Stimulated activated CD4-positive, alpha-beta T cell treated with anti-CD3 and anti-CD28 coated beads, Interleukin-15, amount 100 ng/mL, for 48 hours (primary cell): ENCODE results near the gene ANKRD26.

Source experiments
- DNase-seq, 2 donors: peaks; one replicate each; pipeline ENCODE4 v3.0.0-alpha.2; 2020; ENCODE audit warnings: low read depth in 2 of 2

ANKRD26 gene

GRCh38 chr10:27020243-27020642 lies 80.1 kb downstream of the ANKRD26 start:
- DNase-seq: no peak

GRCh38 chr10:27019827-27020226 lies 80.5 kb downstream of the ANKRD26 start:
- DNase-seq: no peak

DNA sequence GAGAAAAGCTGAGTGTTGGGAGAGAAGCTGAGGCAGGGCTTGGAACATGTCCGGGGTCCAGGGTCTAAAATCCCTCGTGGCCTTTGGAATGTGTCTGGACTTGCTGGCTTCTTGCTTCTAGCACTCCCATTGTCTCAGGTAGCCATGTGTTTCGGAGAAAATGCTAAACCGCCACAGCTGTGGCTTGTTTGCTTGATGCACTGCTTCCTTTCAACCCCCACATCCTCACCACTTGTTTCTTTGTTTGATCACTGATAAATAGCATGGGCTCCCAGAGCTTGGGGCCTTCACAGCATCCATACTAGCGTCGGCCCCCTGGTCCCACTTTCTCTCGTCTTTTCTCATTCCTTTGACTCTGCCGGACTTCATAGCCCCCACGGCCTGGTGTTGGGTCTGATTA lies 102.7 kb downstream of the ANKRD26 start:
- no peak for DNase-seq

GRCh38 chr10:26994743-26995142 lies 105.6 kb downstream of the ANKRD26 start:
- no peak for DNase-seq

- no peak for DNase-seq
Measured at GRCh38 chr10:26987851-26988250, 112.4 kb downstream of the ANKRD26 start.

DNA sequence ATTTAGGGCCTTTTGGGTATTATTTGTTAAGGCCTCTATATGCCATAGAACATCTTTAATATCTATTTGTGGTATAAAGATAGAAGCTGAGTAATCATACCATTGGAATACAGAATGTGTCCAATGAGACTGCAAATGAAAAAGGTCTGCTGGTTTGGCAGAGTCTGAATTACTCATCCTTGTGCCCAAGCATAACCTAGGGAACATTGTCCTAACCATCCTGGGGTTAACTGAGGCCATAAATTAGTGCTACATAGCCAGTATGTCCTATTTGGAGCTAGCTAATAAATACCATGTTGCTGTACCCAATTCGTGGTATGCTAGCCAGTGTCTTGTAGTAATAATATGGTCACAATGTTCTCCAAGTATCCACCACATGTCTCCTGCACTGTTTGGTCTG lies 117.1 kb downstream of the ANKRD26 start:
- no peak for DNase-seq

DNA sequence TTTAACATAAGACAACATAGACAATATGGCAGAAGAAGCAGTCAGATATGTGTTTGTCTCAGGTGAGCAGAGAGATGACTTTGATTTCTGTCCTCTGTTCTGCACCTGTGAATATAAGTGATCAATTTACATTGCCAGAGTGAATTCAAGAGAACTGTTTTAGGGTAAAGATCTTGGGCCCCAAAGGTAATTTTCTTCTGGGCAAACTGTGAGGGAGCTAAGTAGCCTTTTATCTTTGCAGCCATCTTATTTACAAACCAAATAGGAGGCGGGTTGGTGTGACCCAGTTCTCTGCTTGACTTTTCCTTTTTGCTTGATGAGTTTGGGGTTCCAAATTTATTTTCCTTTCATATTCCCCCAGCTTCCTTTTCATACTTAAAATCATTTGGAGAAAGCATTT lies 118.2 kb downstream of the ANKRD26 start:
- no peak for DNase-seq

GRCh38 chr10:26981232-26981824 lies 119.0 kb downstream of the ANKRD26 start:
- no peak for DNase-seq

- DNase-seq: no peak
Measured at GRCh38 chr10:26978519-26978918, 121.8 kb downstream of the ANKRD26 start.

- DNase-seq: no peak
Measured at GRCh38 chr10:26977635-26978034, 122.7 kb downstream of the ANKRD26 start.

GRCh38 chr10:26970667-26971066 lies 129.6 kb downstream of the ANKRD26 start:
- DNase-seq: no peak

DNA sequence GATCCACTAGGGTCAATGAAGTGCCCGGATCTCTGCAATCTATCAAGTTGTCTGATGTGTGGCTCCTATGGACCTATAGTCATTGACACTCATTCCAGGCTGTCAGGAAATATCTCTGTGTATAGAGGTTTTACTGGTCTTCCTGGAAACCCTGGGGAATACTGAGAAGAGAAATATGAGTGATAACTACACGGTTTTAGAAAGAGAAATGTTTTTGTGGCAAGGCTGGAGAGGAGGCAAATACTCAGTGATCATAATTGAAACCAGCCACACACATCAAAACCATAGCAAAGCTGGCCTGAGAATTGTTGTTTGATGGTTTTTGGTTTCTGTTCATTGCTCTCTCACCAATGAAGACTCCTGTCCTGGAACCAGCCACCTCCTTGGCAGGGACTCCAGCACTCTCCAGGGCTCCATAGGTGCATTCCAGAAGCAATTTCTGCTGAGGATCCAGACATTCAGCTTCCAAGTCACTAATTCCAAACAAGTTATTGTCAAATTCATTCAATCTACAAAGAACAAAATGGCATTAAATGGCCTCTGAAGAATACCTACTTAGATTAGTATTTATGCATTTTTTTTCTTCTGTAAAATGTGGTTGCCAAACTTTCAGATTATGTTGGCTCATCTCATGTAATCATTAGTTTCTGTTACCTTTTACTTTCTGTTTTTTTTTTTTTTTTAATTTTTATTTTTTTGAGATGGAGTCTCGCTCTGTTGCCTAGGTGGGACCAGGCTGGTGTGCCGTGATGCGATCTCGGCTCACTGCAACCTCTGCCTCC lies 131.0 kb downstream of the ANKRD26 start:
- no peak for DNase-seq

- no peak for DNase-seq
Measured at GRCh38 chr10:26962835-26963234, 137.5 kb downstream of the ANKRD26 start.

GRCh38 chr10:26960308-26960707 lies 140.0 kb downstream of the ANKRD26 start:
- no peak for DNase-seq

DNA sequence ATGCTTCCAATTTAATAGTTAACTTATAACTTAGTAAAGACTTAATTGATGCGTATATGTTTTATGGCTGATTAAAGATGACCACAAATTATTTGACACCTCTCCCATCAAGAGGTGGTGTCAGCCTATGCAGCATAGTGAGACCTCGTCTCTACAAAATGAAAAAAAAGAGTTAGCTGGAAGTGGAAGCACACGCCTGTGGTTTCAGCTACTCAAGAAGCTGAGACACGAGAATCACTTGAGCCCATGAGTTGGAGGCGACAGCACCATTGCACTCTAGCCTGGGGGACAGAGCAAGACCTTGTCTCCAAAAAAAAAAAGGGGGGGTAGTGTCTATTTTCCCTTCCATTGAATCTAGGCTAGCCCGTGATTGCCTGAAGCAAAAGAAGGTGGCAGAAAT lies 140.5 kb downstream of the ANKRD26 start:
- DNase-seq: no peak
